ENCODE measurements around the gene THAP12.

DNA sequence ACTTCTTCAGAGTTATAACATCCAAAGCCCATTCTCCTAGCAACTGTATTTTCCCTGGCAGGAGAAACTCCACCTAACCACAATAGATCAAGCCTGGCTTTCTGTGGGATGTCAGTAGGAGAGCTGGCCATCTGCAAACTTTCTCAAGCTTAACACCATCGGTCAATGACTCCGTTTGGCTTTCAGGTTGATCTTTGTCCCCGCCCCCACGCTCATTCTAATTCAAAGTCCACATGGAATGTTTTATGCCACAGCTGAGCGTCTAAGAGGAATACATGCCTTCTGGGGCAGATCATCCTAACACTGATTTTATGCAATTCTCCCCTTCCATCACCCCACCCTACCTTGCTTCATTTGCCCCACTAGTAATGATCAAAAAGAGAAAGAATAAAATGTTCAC lies 5.0 kb upstream of the THAP12 start:
- no peak for TF ChIP-seq CTCF (IDR thresholded peaks at IDR 0.05)
- no peak for TF ChIP-seq ZNF121 (CRISPR knock-in tag; IDR thresholded peaks at IDR 0.05)
